ENCODE measurements around the gene OPN4.

GRCh38 chr10:86663046-86663345 lies 8.6 kb downstream of the OPN4 start:
- TF ChIP-seq, protein P1, sequence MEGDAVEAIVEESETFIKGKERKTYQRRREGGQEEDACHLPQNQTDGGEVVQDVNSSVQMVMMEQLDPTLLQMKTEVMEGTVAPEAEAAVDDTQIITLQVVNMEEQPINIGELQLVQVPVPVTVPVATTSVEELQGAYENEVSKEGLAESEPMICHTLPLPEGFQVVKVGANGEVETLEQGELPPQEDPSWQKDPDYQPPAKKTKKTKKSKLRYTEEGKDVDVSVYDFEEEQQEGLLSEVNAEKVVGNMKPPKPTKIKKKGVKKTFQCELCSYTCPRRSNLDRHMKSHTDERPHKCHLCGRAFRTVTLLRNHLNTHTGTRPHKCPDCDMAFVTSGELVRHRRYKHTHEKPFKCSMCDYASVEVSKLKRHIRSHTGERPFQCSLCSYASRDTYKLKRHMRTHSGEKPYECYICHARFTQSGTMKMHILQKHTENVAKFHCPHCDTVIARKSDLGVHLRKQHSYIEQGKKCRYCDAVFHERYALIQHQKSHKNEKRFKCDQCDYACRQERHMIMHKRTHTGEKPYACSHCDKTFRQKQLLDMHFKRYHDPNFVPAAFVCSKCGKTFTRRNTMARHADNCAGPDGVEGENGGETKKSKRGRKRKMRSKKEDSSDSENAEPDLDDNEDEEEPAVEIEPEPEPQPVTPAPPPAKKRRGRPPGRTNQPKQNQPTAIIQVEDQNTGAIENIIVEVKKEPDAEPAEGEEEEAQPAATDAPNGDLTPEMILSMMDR (conservative IDR thresholded peaks at IDR 0.05; ENCODE audit: low read length), result no peak
- no peak for TF ChIP-seq EZH2phosphoT487 (IDR thresholded peaks at IDR 0.05; ENCODE audit: borderline replicate concordance)
